Loucy (cell line): Measurements from ENCODE around the gene PLEKHG5.
"Not testable (repeated sequence)": the region's sequence is repeated elsewhere in the genome, so short reads cannot be mapped to it uniquely, and the experiment has no call there.

Source experiments
- EZH2phosphoT487 ChIP-seq: fragments of 200-600 bp; IDR thresholded peaks from 2 replicates; pipeline ENCODE4 v1.6.1; 2018; ENCODE audit warnings: antibody characterized with exemption, mild to moderate bottlenecking, moderate library complexity, borderline replicate concordance
- TF ChIP-seq, protein P1 (sequence below): fragments of 200-600 bp; sonication (generic); conservative IDR thresholded peaks from 2 replicates; pipeline ENCODE4 v1.5.1; 2014; ENCODE audit warnings: mild to moderate bottlenecking, antibody characterized with exemption, low read length

DNA sequence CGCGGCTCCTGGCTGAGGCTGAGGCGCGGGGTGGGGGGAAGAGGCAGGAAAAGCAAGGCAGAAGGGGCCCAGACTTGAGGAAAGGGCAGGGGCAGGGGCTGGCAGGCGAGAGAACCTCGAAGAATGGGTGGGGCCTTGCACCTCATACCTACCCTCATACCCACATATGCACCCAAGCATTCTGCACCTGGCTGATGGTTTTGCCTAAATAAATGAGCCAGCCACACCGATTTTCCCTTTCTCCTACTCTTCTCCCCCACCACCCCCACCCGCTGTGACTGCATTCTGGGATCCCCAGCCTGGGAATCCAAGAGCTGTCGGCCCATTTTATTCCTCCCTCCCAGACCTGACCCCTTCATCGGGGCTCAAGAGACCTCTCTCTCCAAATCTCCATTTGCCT is 41.0 kb downstream of the PLEKHG5 start:
- TF ChIP-seq, protein P1, sequence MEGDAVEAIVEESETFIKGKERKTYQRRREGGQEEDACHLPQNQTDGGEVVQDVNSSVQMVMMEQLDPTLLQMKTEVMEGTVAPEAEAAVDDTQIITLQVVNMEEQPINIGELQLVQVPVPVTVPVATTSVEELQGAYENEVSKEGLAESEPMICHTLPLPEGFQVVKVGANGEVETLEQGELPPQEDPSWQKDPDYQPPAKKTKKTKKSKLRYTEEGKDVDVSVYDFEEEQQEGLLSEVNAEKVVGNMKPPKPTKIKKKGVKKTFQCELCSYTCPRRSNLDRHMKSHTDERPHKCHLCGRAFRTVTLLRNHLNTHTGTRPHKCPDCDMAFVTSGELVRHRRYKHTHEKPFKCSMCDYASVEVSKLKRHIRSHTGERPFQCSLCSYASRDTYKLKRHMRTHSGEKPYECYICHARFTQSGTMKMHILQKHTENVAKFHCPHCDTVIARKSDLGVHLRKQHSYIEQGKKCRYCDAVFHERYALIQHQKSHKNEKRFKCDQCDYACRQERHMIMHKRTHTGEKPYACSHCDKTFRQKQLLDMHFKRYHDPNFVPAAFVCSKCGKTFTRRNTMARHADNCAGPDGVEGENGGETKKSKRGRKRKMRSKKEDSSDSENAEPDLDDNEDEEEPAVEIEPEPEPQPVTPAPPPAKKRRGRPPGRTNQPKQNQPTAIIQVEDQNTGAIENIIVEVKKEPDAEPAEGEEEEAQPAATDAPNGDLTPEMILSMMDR = not testable (repeated sequence)
- not testable (repeated sequence) for TF ChIP-seq EZH2phosphoT487
